AG04450 (cell line): Measurements from ENCODE around the gene UBTD1. TPM values are rescaled to one million over a fixed set of nuclear protein-coding genes. Genes with fewer than 3 reads are reported as not detected.
A peak's percentile ranks its signal among the peaks of the same experiment; 100 is the strongest.

Experiments
- CTCF ChIA-PET: fragments of 300-600, 350-600 bp; formaldehyde crosslinking; extraction: SDS; loops from one replicate; lab custom pipeline; 2022; ENCODE audit warnings: antibody characterized with exemption, inconsistent platforms; lab: Charles Lee
- POLR2A ChIA-PET: fragments of 350-600 bp; formaldehyde crosslinking; extraction: SDS; loops from one replicate; lab custom pipeline; 2021; ENCODE audit warnings: antibody characterized with exemption, inconsistent platforms; lab: Yijun Ruan, JAX
- DNase-seq: peaks from one replicate; pipeline ENCODE4 v3.0.0-alpha.2; 2011; ENCODE audit warnings: low read depth, low spot score
- H3K27ac ChIP-seq: one replicate; pipeline ENCODE4 v1.5.1; 2012; ENCODE audit warnings: low read depth, low read length, control low read depth
- H3K27me3 ChIP-seq: one replicate; pipeline ENCODE4 v1.6.0; 2012; ENCODE audit warnings: low read length; ENCODE audit not compliant: control insufficient read depth, insufficient read depth
- H3K4me3 ChIP-seq: 2 replicates; pipeline ENCODE4 v1.5.1; 2011; ENCODE audit warnings: mild to moderate bottlenecking, low read depth, low read length, control low read depth
- H3K9me3 ChIP-seq: 2 replicates; pipeline ENCODE4 v1.5.1; 2012; ENCODE audit warnings: low read length; ENCODE audit not compliant: control insufficient read depth, insufficient read depth
- CTCF ChIP-seq: IDR thresholded peaks from 2 replicates; pipeline ENCODE4 v1.5.1; 2011; ENCODE audit warnings: low read depth, low read length, control low read depth, inconsistent platforms
- polyA plus RNA-seq: library from polyadenylated mRNA; depleted of rRNA; stranded (reverse); fragments of >200 nt; gene quantifications from 2 replicates; pipeline ENCODE4 v1.2.3, GENCODE V29; 2011

UBTD1 gene
- polyA plus RNA-seq, 1 experiment = 15.5 TPM

GRCh38 chr10:97539523-97540200, 40.9 kb downstream of the UBTD1 start:
- TF ChIP-seq CTCF = peak; percentile 58
- peak; percentile 71 for DNase-seq

GRCh38 chr10:97540669-97541500, 42.2 kb downstream of the UBTD1 start:
- no peak for DNase-seq
- peak overlapping the region; percentile 55 for H3K27ac ChIP-seq
- POLR2A ChIA-PET = interaction anchor here (0.5 to 1.9 kb wide), 2 partner anchors 42 to 93 kb away, joined by 3 to 10 read pairs; partner anchors contain the start of gene UBTD1
- TF ChIP-seq CTCF = no peak
- no peak overlapping the region for H3K4me3 ChIP-seq
- H3K27me3 ChIP-seq = no peaks in the 10 kb centered on the region
- CTCF ChIA-PET = interaction anchor here (0.6 to 6.2 kb wide), 4 partner anchors 12 to 77 kb away, joined by 3 to 30 read pairs (median 4); no protein-coding TSS in a partner anchor
- H3K9me3 ChIP-seq = no peaks in the 10 kb centered on the region

More at GRCh38 chr10:97539523-97540200, 40.9 kb downstream of the UBTD1 start:
- Histone ChIP-seq H3K4me3 (no peak overlapping the region), H3K9me3 (no peaks in the 10 kb centered on the region), H3K27me3 (no peaks in the 10 kb centered on the region), H3K27ac (peak overlapping the region; percentile 55)
- ChIA-PET POLR2A (interaction anchor here (0.7 to 1.9 kb wide), 2 partner anchors 41 to 100 kb away, joined by 7 to 10 read pairs; partner anchors contain the start of gene UBTD1), CTCF (interaction anchor here (0.6 to 6.2 kb wide), 6 partner anchors 13 to 76 kb away, joined by 3 to 30 read pairs (median 3); no protein-coding TSS in a partner anchor)

- no peaks in the 10 kb centered on the region for H3K27me3 ChIP-seq
- ChIA-PET CTCF (interaction anchor here (1.0 to 6.2 kb wide), 3 partner anchors 8 to 43 kb away, joined by 3 to 30 read pairs (median 5); no protein-coding TSS in a partner anchor), POLR2A (interaction anchor here (0.6 to 1.6 kb wide), 2 partner anchors 44 to 97 kb away, joined by 3 to 6 read pairs; partner anchors contain the start of gene UBTD1)
- TF ChIP-seq CTCF = no peak
- peak; percentile 81 for DNase-seq
- peak overlapping the region; percentile 99 for H3K27ac ChIP-seq
- H3K9me3 ChIP-seq = no peaks in the 10 kb centered on the region
- H3K4me3 ChIP-seq = no peak overlapping the region; the same call in 1 of the 2 replicates
Measured at GRCh38 chr10:97542169-97543024, 43.7 kb downstream of the UBTD1 start.

- H3K27me3 ChIP-seq = no peaks in the 10 kb centered on the region
- DNase-seq = peak; percentile 84
- H3K4me3 ChIP-seq = peak overlapping the region; percentile 3; the same call in 1 of the 2 replicates
- H3K9me3 ChIP-seq = no peaks in the 10 kb centered on the region
- no peak for TF ChIP-seq CTCF
- H3K27ac ChIP-seq = peak overlapping the region; percentile 99
- ChIA-PET CTCF (interaction anchor here (1.0 to 6.2 kb wide), 3 partner anchors 9 to 44 kb away, joined by 3 to 30 read pairs (median 5); no protein-coding TSS in a partner anchor), POLR2A (interaction anchor here (1.6 kb wide), 1 partner anchor 44 kb away, joined by 6 read pairs; the partner anchor contains the start of gene UBTD1)
Measured at GRCh38 chr10:97543025-97543546, 44.4 kb downstream of the UBTD1 start.
